ENCODE results near the gene RPS27.

- no peak for TF ChIP-seq POLR2A (IDR thresholded peaks at IDR 0.05; ENCODE audit: low read depth, low read length)
- TF ChIP-seq TAF1 (IDR thresholded peaks at IDR 0.05; ENCODE audit: low read depth, low read length): no peak
These were observed 28.7 kb downstream of the RPS27 start for GRCh38 chr1:154019269-154019668.
